AG08396 (cell line): Measurements from ENCODE around the gene KIAA0825.
A peak's percentile ranks its signal among the peaks of the same experiment; 100 is the strongest.

Experiments used
- DNase-seq: peaks from one replicate; pipeline ENCODE4 v3.0.0; 2012; ENCODE audit warnings: low spot score, mixed read lengths

KIAA0825 gene

GRCh38 chr5:94508461-94509148, 109.8 kb downstream of the KIAA0825 start:
- no peak for DNase-seq

GRCh38 chr5:94505327-94506068, 112.9 kb downstream of the KIAA0825 start:
- no peak for DNase-seq

- DNase-seq: no peak
These were observed 114.7 kb downstream of the KIAA0825 start for GRCh38 chr5:94503677-94504076.

GRCh38 chr5:94501365-94501764, 117.0 kb downstream of the KIAA0825 start:
- DNase-seq: no peak

- no peak for DNase-seq
These were observed 118.6 kb downstream of the KIAA0825 start for GRCh38 chr5:94499806-94500205.

GRCh38 chr5:94498199-94498598, 120.2 kb downstream of the KIAA0825 start:
- DNase-seq: no peak

- DNase-seq: no peak
These were observed 133.3 kb downstream of the KIAA0825 start for GRCh38 chr5:94485067-94485466.

- DNase-seq: no peak
These were observed 137.3 kb downstream of the KIAA0825 start for GRCh38 chr5:94481059-94481458.

GRCh38 chr5:94480486-94480885, 137.9 kb downstream of the KIAA0825 start:
- DNase-seq: no peak

- DNase-seq: no peak
These were observed 144.5 kb downstream of the KIAA0825 start for GRCh38 chr5:94473936-94474335.

GRCh38 chr5:94471521-94471920, 146.9 kb downstream of the KIAA0825 start:
- no peak for DNase-seq

GRCh38 chr5:94470802-94471201, 147.6 kb downstream of the KIAA0825 start:
- no peak for DNase-seq

GRCh38 chr5:94469894-94470329, 148.5 kb downstream of the KIAA0825 start:
- peak; percentile 7 for DNase-seq

- DNase-seq: no peak
These were observed 150.2 kb downstream of the KIAA0825 start for GRCh38 chr5:94467954-94468930.

GRCh38 chr5:94467346-94467953, 151.0 kb downstream of the KIAA0825 start:
- DNase-seq: no peak

- no peak for DNase-seq
These were observed 154.7 kb downstream of the KIAA0825 start for GRCh38 chr5:94463739-94464138.

GRCh38 chr5:94461131-94461530, 157.3 kb downstream of the KIAA0825 start:
- no peak for DNase-seq

- DNase-seq: no peak
These were observed 158.5 kb downstream of the KIAA0825 start for GRCh38 chr5:94459915-94460314.

- no peak for DNase-seq
These were observed 160.6 kb downstream of the KIAA0825 start for GRCh38 chr5:94457788-94458187.

GRCh38 chr5:94445726-94446125, 172.7 kb downstream of the KIAA0825 start:
- DNase-seq: no peak

GRCh38 chr5:94442991-94443390, 175.4 kb downstream of the KIAA0825 start:
- DNase-seq: no peak

GRCh38 chr5:94442076-94442475, 176.3 kb downstream of the KIAA0825 start:
- DNase-seq: no peak
